K562 (cell line): ENCODE data around the gene ZNF451. TPM values are rescaled to one million over a fixed set of nuclear protein-coding genes. Genes with fewer than 3 reads are reported as not detected.

Experiments
- ARID1B ChIP-seq: fragments of 450-650 bp; IDR thresholded peaks from 2 replicates; pipeline ENCODE4 v1.6.1; 2016; ENCODE audit warnings: antibody characterized with exemption, mild to moderate bottlenecking, inconsistent platforms
- ELF1 ChIP-seq: fragments of 200-800 bp; sonication (Bioruptor generic); IDR thresholded peaks from 2 replicates; pipeline ENCODE4 v1.6.1; 2016; ENCODE audit warnings: missing genetic modification characterization, missing compliant biosample characterization
- FIP1L1 ChIP-seq: fragments of 200-400 bp; formaldehyde crosslinking; IDR thresholded peaks from 2 replicates; pipeline ENCODE4 v1.6.1; 2018; ENCODE audit warnings: mild to moderate bottlenecking, low read depth, low read length; ENCODE audit not compliant: poor library complexity, severe bottlenecking
- GATAD2B ChIP-seq: fragments of 450-650 bp; IDR thresholded peaks from 2 replicates; pipeline ENCODE4 v1.6.1; 2017; ENCODE audit warnings: mild to moderate bottlenecking, borderline replicate concordance
- L3MBTL2 ChIP-seq: fragments of 450-650 bp; IDR thresholded peaks from 2 replicates; pipeline ENCODE4 v1.6.1; 2016; ENCODE audit warnings: mild to moderate bottlenecking, moderate library complexity
- MAFG ChIP-seq: fragments of 450-650 bp; conservative IDR thresholded peaks from 2 replicates; pipeline ENCODE4 v1.6.1; 2016; ENCODE audit warnings: missing genetic modification characterization, missing compliant biosample characterization
- MAZ ChIP-seq, 2 experiments: fragments of 450-650 bp in 1 of 2; sonication (generic) in 1 of 2; formaldehyde crosslinking; IDR thresholded peaks in 1 of 2; conservative IDR thresholded peaks in 1 of 2; 2 replicates each; pipeline versions ENCODE4 v1.4.0 to v1.5.0; 2020; ENCODE audit warnings: mild to moderate bottlenecking in 1 of 2, missing genetic modification reagents in 1 of 2
- MECOM ChIP-seq: fragments of 250-450 bp; sonication (Bioruptor Pico); IDR thresholded peaks from 2 replicates; pipeline ENCODE4 v1.8.0; 2022; ENCODE audit warnings: inconsistent platforms
- MNT ChIP-seq, 2 experiments: fragments of 450-650 bp; conservative IDR thresholded peaks; 2 replicates each; pipeline ENCODE4 v1.6.1; 2017; ENCODE audit warnings: mild to moderate bottlenecking in 2 of 2, moderate library complexity in 2 of 2
- NR2C2 ChIP-seq, 2 experiments: fragments of 200-800 bp in 1 of 2; sonication (Bioruptor generic) in 1 of 2; sonication (generic) in 1 of 2; formaldehyde crosslinking in 1 of 2; IDR thresholded peaks; 2 replicates each; pipeline versions ENCODE4 v1.6.1 to v1.8.0; 2016 to 2022; ENCODE audit warnings: mild to moderate bottlenecking in 1 of 2, missing compliant biosample characterization in 1 of 2, missing genetic modification characterization in 1 of 2, missing genetic modification reagents in 1 of 2
- RCOR1 ChIP-seq, 2 experiments: IDR thresholded peaks; 2 replicates each; pipeline ENCODE4 v1.6.1; 2012; ENCODE audit warnings: low read depth in 2 of 2, low read length in 2 of 2, borderline replicate concordance in 1 of 2, improper control_type of control experiment in 1 of 2
- SETDB1 ChIP-seq: IDR thresholded peaks from one replicate; pipeline ENCODE4 v1.6.1; 2012; ENCODE audit warnings: low read length, control low read depth, inconsistent platforms
- SP1 ChIP-seq: sonication (generic); formaldehyde crosslinking; IDR thresholded peaks from 2 replicates; pipeline ENCODE4 v1.8.1; 2022; ENCODE audit warnings: mild to moderate bottlenecking, missing genetic modification reagents
- ZNF239 ChIP-seq: fragments of 250-450 bp; sonication (Bioruptor Pico); IDR thresholded peaks from 2 replicates; pipeline ENCODE4 v1.4.0; 2020; ENCODE audit warnings: mild to moderate bottlenecking
- ZNF668 ChIP-seq: fragments of 250-450 bp; sonication (Bioruptor Pico); IDR thresholded peaks from 2 replicates; pipeline ENCODE4 v1.8.0; 2022; ENCODE audit warnings: mild to moderate bottlenecking, inconsistent platforms
- ZNF76 ChIP-seq: fragments of 250-450 bp; sonication (Bioruptor Pico); IDR thresholded peaks from 2 replicates; pipeline ENCODE4 v1.4.0; 2020; ENCODE audit warnings: mild to moderate bottlenecking, moderate library complexity, borderline replicate concordance
- polyA plus RNA-seq, 8 experiments: library from polyadenylated mRNA; depleted of rRNA in 4 of 8; stranded (reverse) in 5 of 8; unstranded in 3 of 8; fragments of >200 nt; fragmentation: Nextera tagmentation in 2 of 8; fragmentation: Illumina TruSeq in 1 of 8; extraction: Ambion mirVana in 2 of 8; extraction: Trizol in 1 of 8; gene quantifications; 2 replicates each; pipeline versions ENCODE4 v1.2.1 to v1.2.3, GENCODE V29; 2011 to 2014; ENCODE audit warnings: inconsistent platforms in 1 of 8, missing spikeins in 1 of 8
- total RNA-seq, 7 experiments: library from RNA; depleted of rRNA in 6 of 7; stranded (reverse); fragments of >200 nt in 6 of 7; fragmentation: Illumina TruSeq in 2 of 7; extraction: Trizol in 2 of 7; gene quantifications; 2 replicates each; pipeline versions ENCODE4 v1.2.1 to v1.2.3, GENCODE V29; 2011 to 2021; ENCODE audit warnings: low replicate concordance in 1 of 7
- TF ChIP-seq, protein P1 (sequence below): sonication (generic); formaldehyde crosslinking; IDR thresholded peaks from 2 replicates; pipeline ENCODE4 v1.8.1; 2023; ENCODE audit warnings: mild to moderate bottlenecking, missing genetic modification reagents
- TF ChIP-seq, protein P2 (sequence below): fragments of 450-650 bp; formaldehyde crosslinking; IDR thresholded peaks from 2 replicates; pipeline ENCODE4 v1.4.0; 2020; ENCODE audit warnings: mild to moderate bottlenecking, mixed read lengths
- TF ChIP-seq, protein P3 (sequence below): fragments of 450-650 bp; IDR thresholded peaks from 2 replicates; pipeline ENCODE4 v1.6.1; 2016; ENCODE audit warnings: borderline replicate concordance

Gene ZNF451
- total and polyA plus RNA-seq, 9 of the 15 experiments (the other 6 are each of a cell fraction or from before 2014, with no cell fraction given): 16.1 to 74.3 (median 38.3) TPM

DNA sequence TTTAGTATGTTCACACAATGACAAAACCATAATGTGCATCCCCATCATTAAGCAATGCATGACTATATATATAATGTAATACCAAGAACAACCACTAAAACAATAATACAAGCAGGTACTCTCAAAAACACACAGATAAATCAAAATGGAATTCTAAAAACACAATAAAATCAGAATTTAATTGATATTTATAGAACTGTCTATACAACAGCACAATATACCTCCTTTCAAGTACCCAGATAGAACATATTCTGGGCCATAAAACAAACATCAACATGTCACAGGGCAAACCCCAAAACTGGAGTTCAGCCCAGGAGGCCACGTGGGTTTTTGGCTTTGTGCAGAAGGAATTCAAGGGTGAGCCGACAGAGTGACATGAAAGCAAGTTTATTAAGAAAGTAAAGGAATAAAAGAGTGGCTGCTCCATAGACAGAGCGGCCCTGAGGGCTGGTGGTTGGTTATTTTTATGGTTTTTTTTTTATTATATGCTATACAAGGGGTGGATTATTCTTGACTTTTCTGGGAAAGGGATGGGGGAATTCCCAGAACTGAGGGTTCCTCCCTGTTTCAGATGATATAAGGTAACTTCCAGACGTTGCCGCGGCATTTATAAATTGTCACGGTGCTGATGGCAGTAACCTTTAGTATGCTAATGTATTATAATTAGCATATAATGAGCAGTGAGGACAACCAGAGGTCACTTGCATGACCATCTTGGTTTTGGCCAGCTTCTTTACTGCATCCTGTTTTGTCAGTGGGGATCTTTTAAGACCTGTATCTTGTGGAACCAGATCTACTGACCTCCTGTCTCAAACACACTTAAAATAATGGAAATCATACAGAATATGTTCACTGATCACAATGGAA lies 126.5 kb downstream of the ZNF451 start (continued):
- TF ChIP-seq, protein P1, sequence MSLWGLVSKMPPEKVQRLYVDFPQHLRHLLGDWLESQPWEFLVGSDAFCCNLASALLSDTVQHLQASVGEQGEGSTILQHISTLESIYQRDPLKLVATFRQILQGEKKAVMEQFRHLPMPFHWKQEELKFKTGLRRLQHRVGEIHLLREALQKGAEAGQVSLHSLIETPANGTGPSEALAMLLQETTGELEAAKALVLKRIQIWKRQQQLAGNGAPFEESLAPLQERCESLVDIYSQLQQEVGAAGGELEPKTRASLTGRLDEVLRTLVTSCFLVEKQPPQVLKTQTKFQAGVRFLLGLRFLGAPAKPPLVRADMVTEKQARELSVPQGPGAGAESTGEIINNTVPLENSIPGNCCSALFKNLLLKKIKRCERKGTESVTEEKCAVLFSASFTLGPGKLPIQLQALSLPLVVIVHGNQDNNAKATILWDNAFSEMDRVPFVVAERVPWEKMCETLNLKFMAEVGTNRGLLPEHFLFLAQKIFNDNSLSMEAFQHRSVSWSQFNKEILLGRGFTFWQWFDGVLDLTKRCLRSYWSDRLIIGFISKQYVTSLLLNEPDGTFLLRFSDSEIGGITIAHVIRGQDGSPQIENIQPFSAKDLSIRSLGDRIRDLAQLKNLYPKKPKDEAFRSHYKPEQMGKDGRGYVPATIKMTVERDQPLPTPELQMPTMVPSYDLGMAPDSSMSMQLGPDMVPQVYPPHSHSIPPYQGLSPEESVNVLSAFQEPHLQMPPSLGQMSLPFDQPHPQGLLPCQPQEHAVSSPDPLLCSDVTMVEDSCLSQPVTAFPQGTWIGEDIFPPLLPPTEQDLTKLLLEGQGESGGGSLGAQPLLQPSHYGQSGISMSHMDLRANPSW: no peak
- no peak for TF ChIP-seq SP1 (CRISPR knock-in tag)
- no peak for TF ChIP-seq SETDB1
- TF ChIP-seq, protein P2, sequence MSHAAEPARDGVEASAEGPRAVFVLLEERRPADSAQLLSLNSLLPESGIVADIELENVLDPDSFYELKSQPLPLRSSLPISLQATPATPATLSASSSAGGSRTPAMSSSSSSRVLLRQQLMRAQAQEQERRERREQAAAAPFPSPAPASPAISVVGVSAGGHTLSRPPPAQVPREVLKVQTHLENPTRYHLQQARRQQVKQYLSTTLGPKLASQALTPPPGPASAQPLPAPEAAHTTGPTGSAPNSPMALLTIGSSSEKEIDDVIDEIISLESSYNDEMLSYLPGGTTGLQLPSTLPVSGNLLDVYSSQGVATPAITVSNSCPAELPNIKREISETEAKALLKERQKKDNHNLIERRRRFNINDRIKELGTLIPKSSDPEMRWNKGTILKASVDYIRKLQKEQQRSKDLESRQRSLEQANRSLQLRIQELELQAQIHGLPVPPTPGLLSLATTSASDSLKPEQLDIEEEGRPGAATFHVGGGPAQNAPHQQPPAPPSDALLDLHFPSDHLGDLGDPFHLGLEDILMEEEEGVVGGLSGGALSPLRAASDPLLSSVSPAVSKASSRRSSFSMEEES: no peak
- TF ChIP-seq MAZ (CRISPR knock-in tag; conservative IDR thresholded peaks at IDR 0.05 in 1 of 2, IDR thresholded peaks at IDR 0.05 in 1 of 2): no peak
- TF ChIP-seq NR2C2 (CRISPR knock-in tag; IDR thresholded peaks at IDR 0.05): no peak
- peak; percentile 37; the same call in 1 of the 2 replicates for TF ChIP-seq NR2C2 (tag; IDR thresholded peaks at IDR 0.05)
- TF ChIP-seq RCOR1 (IDR thresholded peaks at IDR 0.05; ENCODE audit: borderline replicate concordance in 1 of 2, low read depth in 2 of 2, low read length in 2 of 2): no peak
- peak; percentile 30; the same call in 1 of the 2 replicates for TF ChIP-seq L3MBTL2
- TF ChIP-seq ZNF76 (CRISPR knock-in tag): no peak
- TF ChIP-seq FIP1L1: no peak
- no peak for TF ChIP-seq ELF1 (tag)
- TF ChIP-seq ZNF239: no peak
- TF ChIP-seq MECOM (CRISPR knock-in tag): no peak
- TF ChIP-seq ZNF668 (CRISPR knock-in tag): no peak
- peak; percentile 77 to 84 for TF ChIP-seq MNT (conservative IDR thresholded peaks at IDR 0.05)
- TF ChIP-seq ARID1B: 0 out of 2 replicates have a peak, but pooled peaks have one; percentile 8
- no peak for TF ChIP-seq GATAD2B
- TF ChIP-seq, protein P3, sequence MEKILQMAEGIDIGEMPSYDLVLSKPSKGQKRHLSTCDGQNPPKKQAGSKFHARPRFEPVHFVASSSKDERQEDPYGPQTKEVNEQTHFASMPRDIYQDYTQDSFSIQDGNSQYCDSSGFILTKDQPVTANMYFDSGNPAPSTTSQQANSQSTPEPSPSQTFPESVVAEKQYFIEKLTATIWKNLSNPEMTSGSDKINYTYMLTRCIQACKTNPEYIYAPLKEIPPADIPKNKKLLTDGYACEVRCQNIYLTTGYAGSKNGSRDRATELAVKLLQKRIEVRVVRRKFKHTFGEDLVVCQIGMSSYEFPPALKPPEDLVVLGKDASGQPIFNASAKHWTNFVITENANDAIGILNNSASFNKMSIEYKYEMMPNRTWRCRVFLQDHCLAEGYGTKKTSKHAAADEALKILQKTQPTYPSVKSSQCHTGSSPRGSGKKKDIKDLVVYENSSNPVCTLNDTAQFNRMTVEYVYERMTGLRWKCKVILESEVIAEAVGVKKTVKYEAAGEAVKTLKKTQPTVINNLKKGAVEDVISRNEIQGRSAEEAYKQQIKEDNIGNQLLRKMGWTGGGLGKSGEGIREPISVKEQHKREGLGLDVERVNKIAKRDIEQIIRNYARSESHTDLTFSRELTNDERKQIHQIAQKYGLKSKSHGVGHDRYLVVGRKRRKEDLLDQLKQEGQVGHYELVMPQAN: peak; percentile 35; the same call in 1 of the 2 replicates
- TF ChIP-seq MAFG (tag): no peak
